Limb (tissue), 2 donors: ENCODE results near the gene PHKG1.
"Not testable (repeated sequence)": the region's sequence is repeated elsewhere in the genome, so short reads cannot be mapped to it uniquely, and the experiment has no call there.

ENCODE experiments used
- DNase-seq, 2 donors: peaks; one replicate each; pipeline ENCODE4 v3.0.0-alpha.2; 2016; ENCODE audit errors: extremely low spot score in 2 of 2

The PHKG1 gene

GRCh38 chr7:56083150-56083785 lies 9.5 kb downstream of the PHKG1 start:
- DNase-seq = no peak

DNA sequence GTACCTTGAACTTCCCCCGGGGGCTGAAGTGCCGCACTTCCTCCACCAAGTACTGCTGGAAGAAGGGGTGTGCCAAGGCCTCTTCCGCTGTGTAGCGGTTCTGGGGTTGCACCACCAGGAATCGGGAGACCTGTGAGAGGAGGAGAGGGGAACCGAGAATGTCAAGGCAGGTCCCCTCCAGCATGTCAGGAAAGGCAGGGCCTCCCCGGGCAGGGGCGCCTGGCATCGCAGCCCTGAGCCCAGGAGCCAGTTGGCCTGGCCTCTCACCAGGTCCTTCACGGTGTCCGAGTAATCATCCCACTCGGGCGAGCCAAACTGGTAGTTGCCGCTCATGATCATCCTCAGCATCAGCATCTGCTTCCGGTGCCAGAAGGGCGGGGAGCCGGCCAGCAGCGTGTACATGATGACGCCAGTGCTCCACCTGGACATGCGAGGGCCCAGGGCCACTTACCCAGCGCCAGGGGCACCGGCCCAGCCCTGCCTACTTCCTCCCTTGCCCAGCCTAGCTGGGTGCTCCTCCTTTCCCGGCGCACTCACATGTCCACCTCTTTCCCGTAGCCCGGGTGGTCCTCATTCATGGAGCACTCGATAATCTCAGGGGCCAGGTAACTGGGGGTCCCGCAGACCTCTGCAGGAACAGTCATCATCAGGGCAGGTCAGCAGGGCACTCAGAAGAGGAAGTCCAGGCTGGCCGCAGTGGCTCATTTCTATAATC lies 11.0 kb downstream of the PHKG1 start:
- DNase-seq = no peak

DNA sequence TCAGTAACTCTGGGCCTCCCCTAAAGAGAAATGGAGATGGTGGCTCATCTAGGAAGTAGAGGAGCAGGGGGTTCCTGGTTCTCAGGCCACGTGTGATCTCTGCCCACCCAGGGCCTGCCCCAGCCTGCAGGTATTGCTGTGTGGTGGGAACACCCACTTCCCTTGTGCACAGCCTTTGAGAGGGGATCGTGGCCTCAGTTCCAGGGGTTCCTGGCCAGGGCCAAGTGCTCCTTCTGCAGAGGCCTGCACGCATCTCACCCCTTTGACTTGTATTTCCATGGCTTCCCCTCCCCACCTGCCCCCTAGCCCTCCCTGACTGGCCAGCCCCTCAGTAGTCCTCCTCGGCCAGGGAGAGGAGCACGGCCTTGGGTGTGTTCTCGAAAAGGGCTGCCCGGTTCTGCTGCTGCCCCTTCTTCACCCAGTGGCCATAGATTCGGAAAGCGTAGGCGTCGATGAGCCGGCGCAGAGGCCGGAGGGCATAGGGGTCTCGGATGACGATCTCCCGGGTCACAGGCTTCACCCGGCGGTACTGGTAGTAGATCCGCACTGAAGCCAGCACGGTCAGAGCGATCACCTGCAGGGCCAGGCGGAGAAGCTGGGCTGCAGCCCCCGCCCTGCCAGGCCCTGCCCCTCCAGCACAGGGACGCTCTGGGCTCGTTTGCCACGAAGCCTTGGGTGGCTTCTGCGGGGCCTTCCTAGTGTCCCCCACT lies 11.9 kb downstream of the PHKG1 start:
- not testable (repeated sequence) for DNase-seq

DNA sequence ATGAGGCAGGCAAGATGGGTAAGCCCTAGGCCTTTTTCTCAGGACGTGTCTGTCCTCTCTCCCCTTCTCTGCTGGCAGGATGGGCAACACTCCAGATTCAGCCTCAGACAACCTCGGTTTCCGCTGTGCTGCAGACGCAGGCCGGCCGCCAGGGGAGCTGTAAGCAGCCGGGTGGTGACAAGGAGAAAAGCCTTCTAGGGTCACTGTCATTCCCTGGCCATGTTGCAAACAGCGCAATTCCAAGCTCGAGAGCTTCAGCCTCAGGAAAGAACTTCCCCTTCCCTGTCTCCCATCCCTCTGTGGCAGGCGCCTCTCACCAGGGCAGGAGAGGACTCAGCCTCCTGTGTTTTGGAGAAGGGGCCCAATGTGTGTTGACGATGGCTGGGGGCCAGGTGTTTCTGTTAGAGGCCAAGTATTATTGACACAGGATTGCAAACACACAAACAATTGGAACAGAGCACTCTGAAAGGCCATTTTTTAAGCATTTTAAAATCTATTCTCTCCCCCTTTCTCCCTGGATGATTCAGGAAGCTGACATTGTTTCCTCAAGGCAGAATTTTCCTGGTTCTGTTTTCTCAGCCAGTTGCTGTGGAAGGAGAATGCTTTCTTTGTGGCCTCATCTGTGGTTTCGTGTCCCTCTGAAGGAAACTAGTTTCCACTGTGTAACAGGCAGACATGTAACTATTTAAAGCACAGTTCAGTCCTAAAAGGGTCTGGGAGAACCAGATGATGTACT lies 13.1 kb downstream of the PHKG1 start:
- no peak for DNase-seq

DNA sequence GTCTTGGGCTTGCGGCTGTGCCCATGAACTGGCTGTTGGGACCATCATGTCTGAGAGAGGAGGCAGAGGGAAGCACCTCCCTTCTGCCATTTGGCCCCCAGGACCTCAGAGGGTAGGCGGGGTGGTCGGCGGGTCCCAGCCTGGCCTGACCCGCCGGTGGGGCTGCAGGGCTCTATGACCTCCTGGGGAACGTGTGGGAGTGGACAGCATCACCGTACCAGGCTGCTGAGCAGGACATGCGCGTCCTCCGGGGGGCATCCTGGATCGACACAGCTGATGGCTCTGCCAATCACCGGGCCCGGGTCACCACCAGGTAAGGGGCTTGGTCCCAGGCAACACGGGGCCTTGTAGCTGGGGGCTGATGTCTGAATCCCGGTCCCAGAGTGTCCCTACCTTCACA lies 14.6 kb downstream of the PHKG1 start:
- DNase-seq = no peak

DNA sequence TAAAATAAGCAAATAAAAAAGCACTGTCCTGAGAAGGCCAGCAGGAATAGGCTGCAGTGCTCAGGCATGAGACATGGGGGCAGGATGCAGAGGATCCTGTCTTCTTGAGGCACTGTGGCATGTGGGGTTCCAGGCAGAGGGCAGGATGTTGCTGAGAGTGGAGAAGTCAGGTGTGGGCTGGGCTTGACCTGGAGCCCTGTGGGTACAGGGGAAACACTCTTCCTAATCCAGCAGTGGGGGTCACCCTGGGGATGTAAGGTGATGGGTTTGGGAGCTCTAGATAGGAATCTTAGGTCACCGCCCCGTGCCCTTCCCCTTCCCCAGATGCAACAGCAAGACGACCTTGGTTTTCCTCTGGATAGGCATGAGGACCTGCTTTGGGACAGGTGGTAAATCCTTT lies 15.1 kb downstream of the PHKG1 start:
- no peak for DNase-seq

DNA sequence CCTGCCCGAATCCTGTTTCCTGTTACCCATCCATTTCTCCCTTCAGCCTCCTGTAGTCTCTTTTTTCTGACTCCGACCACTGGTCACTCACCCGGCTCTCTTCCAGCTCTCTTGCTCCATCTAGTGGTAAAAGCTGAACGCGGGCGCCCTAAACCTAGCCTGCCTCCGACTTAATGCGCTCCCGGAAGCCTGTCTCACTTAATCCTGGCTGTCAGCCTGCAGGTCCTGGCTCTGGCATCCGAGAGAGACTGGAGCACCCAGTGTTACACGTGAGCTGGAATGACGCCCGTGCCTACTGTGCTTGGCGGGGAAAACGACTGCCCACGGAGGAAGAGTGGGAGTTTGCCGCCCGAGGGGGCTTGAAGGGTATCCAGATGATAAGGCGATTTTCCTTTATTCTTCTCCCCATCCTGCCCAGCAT lies 18.4 kb downstream of the PHKG1 start:
- peak; percentile 75 to 83 for DNase-seq

DNA sequence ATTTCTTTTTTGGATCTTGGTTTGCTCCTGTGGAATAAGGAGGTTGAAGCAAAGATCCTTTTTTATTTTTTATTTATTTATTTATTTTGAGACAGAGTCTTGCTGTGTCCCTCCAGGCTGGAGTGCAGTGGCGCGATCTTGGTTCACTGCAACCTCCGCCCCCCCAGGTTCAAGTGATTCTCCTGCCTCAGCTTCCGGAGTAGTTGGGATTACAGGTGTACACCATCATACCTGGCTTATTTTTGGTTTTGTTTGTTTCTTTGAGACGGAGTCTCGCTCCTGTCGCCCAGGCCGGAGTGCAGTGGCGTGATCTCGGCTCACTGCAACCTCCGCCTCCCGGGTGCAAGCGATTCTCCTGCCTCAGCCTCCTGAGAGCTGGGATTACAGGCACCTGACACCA lies 26.4 kb downstream of the PHKG1 start:
- not testable (repeated sequence) for DNase-seq

- DNase-seq = peak; percentile 93 to 94
Observed at GRCh38 chr7:56063882-56064625, 28.7 kb downstream of the PHKG1 start, which contains the start of gene SUMF2. SUMF2 (plus strand) TSS chr7:56064286; CDS start chr7:56064312, 26 bp downstream.

DNA sequence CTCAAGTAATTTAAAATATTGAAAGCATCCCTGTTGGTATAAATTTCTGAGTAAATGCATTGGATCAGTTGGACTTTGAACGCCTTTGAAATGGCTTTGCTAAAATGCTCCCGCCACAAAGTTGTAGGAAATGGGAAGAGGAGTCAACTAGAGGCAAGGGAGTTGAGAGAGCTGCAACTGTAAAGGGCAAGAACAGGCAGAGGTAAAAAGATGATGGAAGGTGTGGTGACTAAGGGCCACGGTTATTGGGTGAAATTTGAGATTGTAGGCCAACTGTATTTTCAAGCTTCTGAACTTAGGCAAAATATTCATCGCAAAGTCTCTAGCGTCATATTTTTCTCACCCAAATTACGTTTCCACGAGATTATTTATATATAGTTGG lies 29.3 kb downstream of the PHKG1 start:
- DNase-seq = no peak

DNA sequence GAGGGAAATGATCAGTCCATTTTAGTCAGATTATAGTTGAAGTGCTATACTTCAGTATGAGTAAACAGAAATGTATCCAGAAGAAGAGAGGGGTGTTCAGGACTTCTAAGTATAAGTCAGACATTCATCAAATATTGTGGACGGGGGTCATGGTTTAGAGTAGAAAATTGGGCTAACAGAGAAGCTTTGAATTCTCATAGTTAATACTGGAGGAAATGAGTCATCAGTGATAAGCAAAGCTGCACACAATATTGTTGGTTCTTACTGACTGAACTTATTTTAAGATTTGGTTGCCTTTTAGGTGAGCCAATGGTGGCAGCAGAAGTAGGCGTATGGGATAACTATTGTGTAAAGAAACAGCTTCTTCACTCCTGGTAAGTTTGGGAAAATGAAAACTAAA lies 30.4 kb downstream of the PHKG1 start:
- no peak for DNase-seq

DNA sequence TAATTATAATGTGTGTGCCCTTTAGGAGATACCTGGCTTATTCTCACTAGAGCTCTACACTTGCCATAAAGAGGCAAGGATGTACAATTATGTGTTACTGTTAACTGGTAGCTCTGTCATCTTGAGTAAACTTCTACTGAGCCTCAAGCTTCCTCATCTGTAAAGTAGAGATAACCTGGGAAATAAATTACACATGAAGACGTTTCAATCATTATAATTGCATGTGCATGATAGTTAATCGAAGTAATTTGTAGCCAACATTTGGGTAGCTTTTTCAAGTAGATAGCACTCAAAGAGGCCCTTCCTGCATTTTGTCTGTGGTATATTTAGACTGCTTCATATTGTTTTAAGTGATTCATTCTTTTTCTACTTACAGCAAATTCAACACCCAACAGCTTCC lies 38.8 kb downstream of the PHKG1 start:
- DNase-seq = no peak

- no peak for DNase-seq
Observed at GRCh38 chr7:56053379-56053778, 39.4 kb downstream of the PHKG1 start.

- peak; percentile 97 to 98 for DNase-seq
Observed at GRCh38 chr7:56051339-56052191, 41.2 kb downstream of the PHKG1 start, which contains the start of the genes CCT6A and PSPH. CCT6A (plus strand) TSS chr7:56051765; CDS start chr7:56051849, 84 bp downstream. PSPH (minus strand) TSS chr7:56051444; CDS start chr7:56021212, 30,232 bp downstream.

DNA sequence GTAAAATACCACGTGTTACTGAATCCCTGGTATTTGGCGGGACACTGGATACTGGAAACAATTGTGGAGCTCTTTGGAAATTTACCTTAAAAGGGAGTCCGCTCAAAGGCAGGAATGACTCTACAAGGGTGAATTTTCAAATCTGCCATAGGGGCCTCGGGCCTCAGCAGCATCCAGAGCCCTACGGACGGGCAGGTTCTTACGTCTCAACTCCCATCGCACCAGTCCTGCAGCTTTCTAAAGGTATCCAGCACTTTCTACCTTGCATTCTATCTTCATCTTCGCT lies 41.8 kb downstream of the PHKG1 start:
- DNase-seq = no peak

- DNase-seq = not testable (repeated sequence)
Observed at GRCh38 chr7:56048763-56049162, 44.0 kb downstream of the PHKG1 start.

DNA sequence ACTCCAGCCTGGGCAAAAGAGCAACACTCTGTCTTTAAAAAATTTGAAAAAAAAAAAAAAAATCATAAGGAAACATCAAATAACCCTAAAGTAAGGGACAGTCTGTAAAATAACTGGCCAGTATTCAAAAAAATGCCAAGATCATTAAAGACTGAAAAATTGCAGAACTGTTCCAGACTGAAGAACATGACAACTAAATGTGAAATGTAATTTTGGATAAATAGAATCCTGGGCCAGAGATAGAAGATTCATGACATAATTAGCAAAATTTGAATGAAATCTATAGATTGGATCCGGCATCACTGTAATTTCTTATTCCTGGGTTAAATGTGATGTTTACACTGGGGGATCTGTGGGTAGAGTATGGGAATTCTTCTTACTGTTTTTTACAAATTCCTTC lies 44.5 kb downstream of the PHKG1 start:
- DNase-seq = no peak

DNA sequence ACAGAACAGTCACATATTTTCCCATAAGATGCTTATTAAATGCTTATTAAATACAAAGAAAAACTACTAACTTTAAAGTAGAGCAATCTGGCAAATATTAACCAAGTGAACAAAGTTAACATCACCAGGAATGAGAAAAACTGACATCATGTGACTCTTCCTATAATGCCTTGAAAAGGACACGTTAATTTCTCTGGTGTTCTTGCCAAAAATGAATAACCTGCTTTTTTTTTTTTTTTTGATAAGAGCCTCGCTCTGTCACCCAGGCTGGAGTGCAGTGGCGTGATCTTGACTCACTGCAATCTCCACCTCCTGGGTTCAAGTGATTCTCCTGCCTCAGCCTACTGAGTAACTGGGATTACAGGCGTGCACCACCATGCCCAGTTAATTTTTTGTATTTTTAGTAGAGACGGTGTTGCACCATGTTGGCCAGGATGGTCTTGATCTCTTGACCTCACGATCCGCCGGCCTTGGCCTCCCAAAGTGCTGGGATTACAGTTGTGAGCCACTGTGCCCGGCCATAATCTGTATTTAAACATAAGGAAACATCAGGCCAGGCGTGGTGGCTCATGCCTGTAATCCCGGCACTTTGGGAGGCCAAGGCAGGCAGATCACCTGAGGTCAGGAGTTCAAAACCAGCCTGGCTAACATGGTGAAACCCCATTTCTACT lies 45.2 kb downstream of the PHKG1 start:
- DNase-seq = not testable (repeated sequence)

DNA sequence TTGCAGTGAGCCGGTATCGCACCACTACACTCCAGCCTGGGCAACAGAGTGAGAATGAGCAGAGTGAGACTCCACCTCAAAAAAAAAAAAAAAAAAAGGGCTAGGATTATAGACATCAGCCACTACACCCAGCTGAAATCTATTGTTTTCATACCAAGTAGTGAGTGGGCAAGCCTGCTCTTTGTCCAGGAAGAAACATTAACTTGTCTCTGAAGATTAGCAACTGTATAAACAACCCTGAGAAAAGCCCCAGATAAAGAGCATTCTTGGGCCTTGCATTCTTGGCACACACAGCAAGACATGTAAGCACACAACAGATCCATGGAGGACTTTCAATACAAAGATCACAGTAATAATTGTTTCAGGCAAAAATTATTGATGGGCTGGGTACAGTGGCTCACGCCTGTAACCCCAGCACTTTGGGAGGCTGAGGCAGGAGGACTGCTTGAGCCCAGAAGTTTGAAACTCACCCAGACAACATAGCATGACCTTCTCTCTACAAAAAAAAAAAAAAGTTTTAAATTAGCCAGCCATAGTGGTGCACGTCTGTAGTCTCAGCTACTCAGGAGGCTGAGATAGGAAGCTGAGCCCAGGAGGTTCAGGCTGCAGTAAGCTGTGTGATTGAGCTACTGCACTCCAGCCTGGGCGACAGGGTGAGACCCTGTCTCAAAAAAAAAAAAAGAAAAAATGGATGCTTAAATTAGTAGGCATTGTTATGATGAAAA lies 45.9 kb downstream of the PHKG1 start:
- DNase-seq = no peak
